Retinal pigment epithelial cell (primary cell): ENCODE results near the gene SLC9A1.

ENCODE experiments used
- DNase-seq: peaks from one replicate; pipeline ENCODE4 v3.0.0-alpha.2; 2010; ENCODE audit warnings: low read depth
- H3K4me3 ChIP-seq: 2 replicates; pipeline ENCODE4 v1.5.1; 2011; ENCODE audit warnings: mild to moderate bottlenecking, low read length, control low read depth, moderate library complexity
- TF ChIP-seq, protein P1 (sequence below): conservative IDR thresholded peaks from 2 replicates; pipeline ENCODE4 v1.5.1; 2011; ENCODE audit warnings: low read depth, low read length, control low read depth, inconsistent platforms

SLC9A1 gene

DNA sequence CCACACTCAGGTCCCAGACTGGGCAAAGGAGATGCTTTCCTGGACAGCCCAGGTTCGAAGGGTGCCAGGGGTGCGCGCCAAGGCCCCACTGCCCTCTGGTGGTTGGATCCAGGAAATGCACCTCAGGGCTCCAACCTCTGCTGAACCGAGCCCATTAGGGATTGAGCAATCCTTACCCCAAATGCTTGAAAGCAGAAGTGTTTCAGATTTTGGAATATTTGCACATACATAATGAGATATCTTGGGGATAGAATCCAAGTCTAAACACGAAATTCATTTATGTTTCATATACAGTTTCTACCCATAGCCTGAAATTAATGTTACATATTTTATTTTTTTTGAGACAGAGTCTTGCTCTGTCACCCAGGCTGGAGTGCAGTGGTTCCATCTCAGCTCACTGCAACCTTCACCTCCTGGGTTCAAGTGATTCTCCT is 57.4 kb downstream of the SLC9A1 start:
- DNase-seq = no peak
- TF ChIP-seq, protein P1, sequence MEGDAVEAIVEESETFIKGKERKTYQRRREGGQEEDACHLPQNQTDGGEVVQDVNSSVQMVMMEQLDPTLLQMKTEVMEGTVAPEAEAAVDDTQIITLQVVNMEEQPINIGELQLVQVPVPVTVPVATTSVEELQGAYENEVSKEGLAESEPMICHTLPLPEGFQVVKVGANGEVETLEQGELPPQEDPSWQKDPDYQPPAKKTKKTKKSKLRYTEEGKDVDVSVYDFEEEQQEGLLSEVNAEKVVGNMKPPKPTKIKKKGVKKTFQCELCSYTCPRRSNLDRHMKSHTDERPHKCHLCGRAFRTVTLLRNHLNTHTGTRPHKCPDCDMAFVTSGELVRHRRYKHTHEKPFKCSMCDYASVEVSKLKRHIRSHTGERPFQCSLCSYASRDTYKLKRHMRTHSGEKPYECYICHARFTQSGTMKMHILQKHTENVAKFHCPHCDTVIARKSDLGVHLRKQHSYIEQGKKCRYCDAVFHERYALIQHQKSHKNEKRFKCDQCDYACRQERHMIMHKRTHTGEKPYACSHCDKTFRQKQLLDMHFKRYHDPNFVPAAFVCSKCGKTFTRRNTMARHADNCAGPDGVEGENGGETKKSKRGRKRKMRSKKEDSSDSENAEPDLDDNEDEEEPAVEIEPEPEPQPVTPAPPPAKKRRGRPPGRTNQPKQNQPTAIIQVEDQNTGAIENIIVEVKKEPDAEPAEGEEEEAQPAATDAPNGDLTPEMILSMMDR = peak; percentile 97
- no peak overlapping the region for H3K4me3 ChIP-seq

DNA sequence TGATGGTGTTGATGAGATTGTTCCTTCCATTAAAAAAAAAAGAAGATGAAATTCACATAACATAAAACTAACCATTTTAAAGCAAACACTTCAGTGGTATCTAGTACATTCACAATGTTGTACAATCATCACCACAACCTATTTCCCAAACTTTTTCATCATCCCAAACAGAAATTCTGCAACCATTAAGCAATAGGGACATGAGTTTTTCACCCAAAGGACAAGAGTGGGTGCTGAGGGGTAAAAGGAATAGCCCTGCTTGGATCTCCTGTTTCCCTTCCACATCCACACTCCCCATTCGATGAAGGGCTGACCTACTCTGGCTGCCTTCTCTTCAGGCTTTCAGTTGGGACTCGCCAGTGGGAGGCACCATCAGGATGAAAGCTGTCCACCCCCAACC is 59.3 kb downstream of the SLC9A1 start:
- H3K4me3 ChIP-seq = no peak overlapping the region
- TF ChIP-seq, protein P1 = no peak
- no peak for DNase-seq

DNA sequence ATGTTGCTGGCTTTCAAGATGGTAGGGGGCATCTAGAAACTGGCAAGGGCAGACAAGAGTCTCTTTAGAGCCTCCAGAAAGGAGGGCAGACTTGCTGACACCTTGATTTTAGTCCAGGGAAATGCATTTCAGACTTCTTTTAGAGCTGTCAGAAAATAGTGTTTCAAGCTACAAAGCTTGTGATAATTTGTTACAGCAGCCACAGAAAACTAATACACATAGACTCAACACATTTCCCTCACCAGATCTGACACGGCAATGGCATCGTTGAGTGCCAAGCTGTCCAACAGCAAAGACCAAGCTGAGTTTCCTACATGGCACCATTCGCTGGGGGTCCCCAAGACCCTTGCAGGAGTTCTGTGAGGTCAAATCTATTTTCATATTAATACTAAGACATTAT is 62.0 kb downstream of the SLC9A1 start:
- TF ChIP-seq, protein P1 = no peak
- no peak for DNase-seq
- no peak overlapping the region for H3K4me3 ChIP-seq

DNA sequence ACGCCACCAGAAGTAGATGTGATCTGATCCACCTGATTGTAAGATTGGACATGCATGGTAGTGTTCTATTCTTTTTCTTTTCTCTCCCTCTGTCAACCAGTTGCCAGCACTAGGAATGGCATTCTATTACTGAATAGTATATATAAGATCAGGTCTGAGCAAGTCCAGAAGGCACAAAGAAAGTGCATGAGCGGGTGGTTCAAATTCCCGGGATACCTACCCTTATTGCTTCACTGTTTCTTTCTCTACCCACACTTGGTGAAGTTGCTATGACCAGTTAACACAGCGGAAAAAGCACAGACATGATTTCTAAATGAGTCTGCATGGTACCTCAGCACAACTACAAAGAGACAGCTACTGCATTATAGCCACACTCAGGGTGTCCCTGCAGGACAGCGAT is 64.0 kb downstream of the SLC9A1 start:
- DNase-seq = no peak
- TF ChIP-seq, protein P1 = no peak
- H3K4me3 ChIP-seq = no peak overlapping the region

DNA sequence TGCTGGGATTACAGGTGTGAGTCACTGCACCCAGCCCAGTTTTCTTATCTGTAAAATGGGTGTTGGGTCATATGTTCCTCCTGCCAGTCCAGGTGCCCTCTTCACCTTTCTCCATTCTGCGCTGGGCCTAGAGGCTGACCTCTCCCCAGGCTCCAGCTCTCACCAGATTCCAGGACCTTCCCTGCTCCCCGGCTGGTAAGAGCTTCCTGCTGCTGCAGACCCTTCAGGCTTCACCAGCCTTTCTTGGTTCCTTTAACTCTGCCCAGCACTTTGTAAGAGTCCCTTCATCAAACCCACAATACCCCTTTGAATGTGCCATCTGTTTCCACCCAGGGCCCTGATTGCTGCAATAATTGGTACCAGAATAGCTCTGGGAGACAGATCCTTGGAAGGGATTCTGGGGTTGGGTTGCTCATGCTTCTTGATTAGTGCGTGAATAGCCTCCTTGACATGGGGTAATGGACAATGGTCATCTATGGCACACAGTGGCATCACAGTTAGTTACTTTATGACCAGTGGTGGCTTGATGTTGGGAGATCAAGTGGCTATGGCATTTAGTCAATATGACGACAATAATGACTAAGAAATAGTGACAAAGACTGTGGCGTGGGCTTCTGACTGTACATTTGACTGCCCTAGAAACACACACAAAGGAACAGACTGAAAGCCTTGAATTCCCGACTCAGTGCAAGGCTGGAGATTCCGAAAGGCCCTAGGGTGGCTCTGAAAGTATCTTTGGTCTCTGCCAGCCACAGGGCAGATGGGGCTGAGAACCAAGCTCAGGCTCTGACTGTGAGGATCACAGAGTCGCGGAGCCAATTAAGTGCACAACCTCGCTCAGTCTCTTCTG is 67.3 kb downstream of the SLC9A1 start:
- no peak for DNase-seq
- H3K4me3 ChIP-seq = no peak overlapping the region
- TF ChIP-seq, protein P1 = no peak

DNA sequence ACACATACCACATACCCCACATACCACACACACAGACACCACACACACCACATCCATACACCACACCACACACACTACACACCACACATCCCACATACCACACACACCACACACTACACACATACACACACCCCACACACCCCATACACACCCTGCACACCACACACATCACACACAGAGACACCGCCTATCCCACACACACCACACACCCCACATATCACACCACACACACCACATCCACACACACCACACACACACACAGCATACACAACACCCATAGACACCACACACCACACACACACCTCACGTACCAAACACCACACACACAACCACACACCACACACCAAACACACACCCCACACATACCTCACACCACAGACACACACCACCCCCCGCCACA is 68.3 kb downstream of the SLC9A1 start:
- TF ChIP-seq, protein P1 = no peak
- H3K4me3 ChIP-seq = no peak overlapping the region
- DNase-seq = no peak

GRCh38 chr1:27086026-27086425 is 68.9 kb downstream of the SLC9A1 start:
- no peak for DNase-seq
- TF ChIP-seq, protein P1 = no peak
- no peak overlapping the region for H3K4me3 ChIP-seq
